NCI-H146 (cell line): ENCODE data around the gene MRAS.
"Not testable (repeated sequence)": the region's sequence is repeated elsewhere in the genome, so short reads cannot be mapped to it uniquely, and the experiment has no call there.

Experiments used
- DNase-seq: peaks from one replicate; lab custom pipeline; 2025; lab: John Stamatoyannopoulos, UW

MRAS gene

DNA sequence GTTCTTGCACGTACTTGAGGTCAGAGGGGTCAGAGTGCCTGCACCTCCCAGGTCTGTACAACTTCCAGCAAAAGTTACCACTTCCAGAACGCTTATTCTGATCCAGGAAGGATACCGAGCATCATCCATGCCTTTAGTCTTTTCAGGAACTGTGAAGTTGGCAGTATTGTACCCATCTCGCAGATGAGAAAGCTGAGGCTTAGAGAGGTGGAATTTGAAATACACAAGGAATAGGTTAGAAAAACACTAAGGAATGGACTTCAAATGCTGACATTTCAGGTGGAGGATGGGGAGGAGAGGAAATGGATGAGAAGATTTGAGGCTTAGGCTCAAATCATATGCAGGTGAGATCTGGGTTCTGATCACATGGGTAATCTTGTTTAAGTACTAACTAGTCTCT, 97.3 kb downstream of the MRAS start:
- DNase-seq, result no peak

DNA sequence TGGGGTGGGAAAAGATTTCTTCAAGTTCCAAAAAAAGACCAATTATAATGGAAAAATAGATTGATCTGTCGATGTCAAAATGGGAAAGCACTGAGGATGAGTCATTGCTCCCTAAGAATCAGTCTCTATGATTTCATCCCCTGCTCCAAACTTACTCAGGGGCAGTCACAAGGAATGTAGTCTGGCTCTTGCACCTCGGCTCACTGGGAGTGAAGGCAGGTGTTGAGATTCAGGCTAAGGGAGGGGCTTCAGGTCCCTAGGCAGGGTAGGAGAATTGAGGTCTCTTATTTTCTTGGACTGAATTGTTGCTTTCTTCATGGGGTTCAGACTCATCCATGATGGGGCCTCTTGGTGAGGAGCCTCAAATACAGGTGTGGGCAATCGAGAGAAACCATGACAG, 100.3 kb downstream of the MRAS start:
- no peak for DNase-seq

DNA sequence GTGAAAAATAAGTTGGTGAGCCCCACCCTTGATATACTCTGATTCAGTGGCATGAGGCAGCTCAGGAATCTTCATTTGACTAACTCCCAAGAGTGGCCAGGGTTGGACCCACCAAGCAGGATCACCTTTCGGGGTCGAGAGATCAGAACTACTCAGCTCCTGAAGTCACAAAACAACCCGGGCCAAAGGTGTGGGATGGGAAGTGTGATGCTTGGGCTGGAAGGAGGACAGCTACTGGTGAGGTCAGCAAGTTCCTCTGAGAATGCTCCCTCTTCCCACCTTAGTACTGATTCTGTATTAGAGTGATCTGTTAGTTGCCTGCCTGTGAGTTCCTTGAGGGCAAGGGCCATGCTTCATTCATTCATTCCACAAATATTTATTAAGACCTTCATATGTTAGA, 101.1 kb downstream of the MRAS start:
- DNase-seq, result no peak

DNA sequence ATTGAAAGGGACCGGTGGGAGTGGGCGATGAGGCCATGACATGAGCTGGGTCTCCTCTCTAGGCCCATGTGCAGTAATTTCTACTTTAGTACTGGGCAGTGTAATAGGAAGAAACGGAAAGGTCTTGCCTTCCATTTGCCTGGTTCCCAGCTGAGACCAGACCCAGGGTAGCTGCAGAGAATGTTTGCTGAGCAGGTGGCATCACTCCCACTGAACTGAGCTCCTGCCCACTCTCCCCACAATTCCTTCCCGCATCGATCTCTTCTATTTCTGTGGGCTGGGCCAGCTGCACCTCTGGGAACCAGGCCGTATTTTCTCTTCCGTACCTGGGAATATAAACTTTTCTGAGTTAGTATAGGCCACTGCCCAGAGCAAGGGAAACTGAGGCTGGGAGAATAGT, 101.8 kb downstream of the MRAS start:
- DNase-seq, result no peak

DNA sequence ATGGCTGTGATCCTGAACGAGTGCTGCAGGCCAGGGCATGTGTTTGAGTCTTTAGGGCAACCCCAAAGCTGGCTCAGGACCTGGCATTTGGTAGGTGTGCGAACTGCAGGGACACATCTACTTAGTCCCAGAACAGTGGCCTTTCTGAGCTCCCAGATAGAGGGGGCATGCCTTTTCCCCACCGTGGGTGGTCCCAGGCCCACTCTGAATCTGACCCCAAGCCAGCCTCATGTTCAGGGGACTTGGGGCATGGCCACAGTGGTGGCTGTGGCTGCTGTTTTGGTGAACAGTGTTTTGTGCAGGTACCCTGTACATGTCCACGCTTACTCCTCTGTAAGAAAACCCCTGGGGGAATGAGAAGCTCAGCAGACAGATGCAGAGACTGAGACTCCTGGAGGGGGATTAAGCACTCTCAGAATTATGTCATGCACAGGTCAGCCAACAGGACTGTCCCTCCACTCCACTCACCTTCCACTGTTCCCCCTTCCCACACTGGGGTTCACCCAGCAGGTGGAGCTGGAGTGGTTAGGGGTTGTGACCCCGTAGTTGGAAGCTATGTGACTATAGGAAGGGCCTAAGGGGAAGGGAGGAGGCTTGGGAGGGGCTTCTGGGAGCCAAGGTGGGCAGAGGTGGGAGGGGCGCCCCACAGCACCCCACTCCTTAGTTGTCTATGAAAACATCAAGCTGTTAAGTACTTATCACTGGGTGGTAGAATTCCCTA, 102.5 kb downstream of the MRAS start:
- no peak for DNase-seq

DNA sequence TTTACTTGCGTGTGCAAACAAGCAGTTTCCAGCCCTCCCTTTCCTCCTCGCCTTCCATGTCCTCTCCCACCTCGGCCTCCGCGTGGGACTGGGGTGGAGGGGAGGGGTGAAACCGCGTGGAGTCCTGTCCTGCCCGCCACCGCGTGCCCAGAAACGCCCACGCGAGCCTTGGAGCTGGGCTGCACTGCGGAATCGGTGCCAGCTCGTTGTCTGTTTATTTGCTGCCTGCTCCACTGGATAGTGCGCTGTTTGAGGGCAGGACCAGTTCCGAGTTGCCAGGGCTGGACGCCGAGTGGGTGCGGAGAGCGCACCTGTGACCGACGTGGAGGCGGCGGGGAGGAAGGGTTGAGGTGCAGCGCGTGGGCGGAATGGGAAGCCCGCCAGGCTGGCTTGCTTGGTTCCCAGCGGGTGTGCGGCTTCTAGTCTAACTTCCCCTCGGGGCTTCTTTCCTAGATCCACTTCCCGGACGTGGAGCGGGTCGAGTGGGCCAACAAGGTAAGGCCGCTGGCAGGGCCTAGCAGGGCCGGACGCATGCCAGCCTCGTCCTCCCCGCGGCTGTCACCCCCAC, 103.3 kb downstream of the MRAS start:
- no peak for DNase-seq

DNA sequence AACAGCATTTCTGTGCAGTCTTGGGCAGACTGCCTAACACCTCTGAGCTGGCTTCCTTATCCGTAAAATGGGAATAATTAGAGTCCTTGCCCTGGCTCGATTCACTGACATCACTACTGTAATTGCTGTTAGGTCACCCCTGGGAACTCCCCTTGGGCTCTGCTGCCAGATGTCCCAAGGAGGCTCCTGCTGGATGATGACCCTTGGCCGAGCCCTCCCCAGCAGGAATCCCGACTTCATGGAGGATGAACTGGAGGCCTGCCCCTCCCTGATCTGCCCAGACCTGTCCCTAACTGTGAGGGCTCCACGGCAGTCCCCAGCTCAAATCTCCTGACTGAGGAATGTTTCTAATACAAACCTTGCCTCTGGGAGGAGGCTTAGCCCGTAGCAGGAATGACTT, 104.1 kb downstream of the MRAS start:
- DNase-seq, result no peak

DNA sequence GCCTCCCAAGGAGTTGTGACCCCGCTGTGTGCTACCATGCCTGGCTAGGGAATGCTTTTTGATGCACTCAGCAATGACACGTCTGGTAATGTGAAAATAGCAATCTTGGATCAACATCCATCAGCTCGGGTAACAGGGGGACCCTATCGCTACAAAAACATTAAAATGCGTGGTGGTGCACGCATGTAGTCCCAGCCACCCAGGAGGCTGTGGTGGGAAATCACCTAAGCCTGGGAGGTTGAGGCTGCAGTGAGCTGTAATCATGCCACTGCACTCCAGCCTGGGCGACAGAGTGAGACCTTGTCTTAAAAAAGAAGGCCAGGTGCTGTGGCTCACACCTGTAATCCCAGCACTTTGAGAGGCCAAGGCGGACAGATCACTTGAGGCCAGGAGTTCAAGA, 105.6 kb downstream of the MRAS start:
- DNase-seq, result not testable (repeated sequence)
